Mucosa of descending colon (tissue), 3 donors: ENCODE measurements around the gene KLHL36. TPM values are rescaled to one million over a fixed set of nuclear protein-coding genes. Genes with fewer than 3 reads are reported as not detected.
A peak's percentile ranks its signal among the peaks of the same experiment; 100 is the strongest.

ENCODE experiments used
- ATAC-seq: fragments of 200-7000 bp; cut with Tn5 transposase; one replicate; pipeline ENCODE4 v1.9.1; 2020; ENCODE audit warnings: mild to moderate bottlenecking, moderate library complexity
- DNase-seq, 3 donors: peaks; one replicate each; pipeline ENCODE4 v3.0.0-alpha.2; 2020
- H3K36me3 ChIP-seq: fragments of 200-600 bp; one replicate; pipeline ENCODE4 v1.8.0; 2021; ENCODE audit warnings: low read depth, mild to moderate bottlenecking
- H3K4me1 ChIP-seq: fragments of 200-600 bp; one replicate; pipeline ENCODE4 v1.8.0; 2021; ENCODE audit warnings: low read depth, mild to moderate bottlenecking
- H3K4me3 ChIP-seq: fragments of 200-600 bp; one replicate; pipeline ENCODE4 v1.8.0; 2021; ENCODE audit warnings: mild to moderate bottlenecking
- H3K9me3 ChIP-seq: fragments of 200-600 bp; one replicate; pipeline ENCODE4 v1.8.0; 2021; ENCODE audit warnings: mild to moderate bottlenecking
- intact Hi-C, 2 donors: fragments of 100-400 bp; cut with DNase I in 1 of 2; cut with micrococcal nuclease in 1 of 2; formaldehyde crosslinking; loops; one replicate each; pipeline versions ENCODE4 v1.11.0 to v1.11.1; 2022; cut with DNase I, micrococcal nuclease
- total RNA-seq, 3 donors: library from RNA; stranded (reverse); fragmentation: NEBNext Ultra II Directional in 2 of 3; extraction: Animal tissue kit (Norgen Biotek cat#: 25700) in 2 of 3; gene quantifications; one replicate each; pipeline versions ENCODE4 v1.2.1 to v1.2.4, GENCODE V29; 2021 to 2023
- TF ChIP-seq, protein P1 (sequence below): fragments of 200-600 bp; IDR thresholded peaks from one replicate; pipeline ENCODE4 v1.8.0; 2022; ENCODE audit warnings: antibody characterized with exemption, mild to moderate bottlenecking
- donor health status: DM: no; HTN: no; CAD: no; lungs with moderate emphysema.
- donor health status: DM: no; HTN: no; CAD: no.
- donor health status: DM: no; HTN: yes; CAD: no.

KLHL36 gene
- total RNA-seq, 3 donors from 2014 or later, result 47.5 to 60.3 (median 59.2) TPM

- TF ChIP-seq, protein P1, sequence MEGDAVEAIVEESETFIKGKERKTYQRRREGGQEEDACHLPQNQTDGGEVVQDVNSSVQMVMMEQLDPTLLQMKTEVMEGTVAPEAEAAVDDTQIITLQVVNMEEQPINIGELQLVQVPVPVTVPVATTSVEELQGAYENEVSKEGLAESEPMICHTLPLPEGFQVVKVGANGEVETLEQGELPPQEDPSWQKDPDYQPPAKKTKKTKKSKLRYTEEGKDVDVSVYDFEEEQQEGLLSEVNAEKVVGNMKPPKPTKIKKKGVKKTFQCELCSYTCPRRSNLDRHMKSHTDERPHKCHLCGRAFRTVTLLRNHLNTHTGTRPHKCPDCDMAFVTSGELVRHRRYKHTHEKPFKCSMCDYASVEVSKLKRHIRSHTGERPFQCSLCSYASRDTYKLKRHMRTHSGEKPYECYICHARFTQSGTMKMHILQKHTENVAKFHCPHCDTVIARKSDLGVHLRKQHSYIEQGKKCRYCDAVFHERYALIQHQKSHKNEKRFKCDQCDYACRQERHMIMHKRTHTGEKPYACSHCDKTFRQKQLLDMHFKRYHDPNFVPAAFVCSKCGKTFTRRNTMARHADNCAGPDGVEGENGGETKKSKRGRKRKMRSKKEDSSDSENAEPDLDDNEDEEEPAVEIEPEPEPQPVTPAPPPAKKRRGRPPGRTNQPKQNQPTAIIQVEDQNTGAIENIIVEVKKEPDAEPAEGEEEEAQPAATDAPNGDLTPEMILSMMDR, result no peak
- no peaks in the 10 kb centered on the region for H3K36me3 ChIP-seq
- H3K4me3 ChIP-seq, result no peak overlapping the region
- DNase-seq, result peak in 1 of 3 donors; percentile 58
- intact Hi-C loops, result no loop called here
- no peak for ATAC-seq
- no peaks in the 10 kb centered on the region for H3K9me3 ChIP-seq
- peaks cover 32% of the 10 kb centered on the region for H3K4me1 ChIP-seq
These were observed 55.9 kb downstream of the KLHL36 start for GRCh38 chr16:84704253-84704652.

GRCh38 chr16:84706856-84707255, 58.5 kb downstream of the KLHL36 start:
- TF ChIP-seq, protein P1, result no peak
- intact Hi-C loops, result no loop called here
- H3K9me3 ChIP-seq, result no peaks in the 10 kb centered on the region
- no peaks in the 10 kb centered on the region for H3K36me3 ChIP-seq
- no peak for ATAC-seq
- DNase-seq, result no peak
- no peak overlapping the region for H3K4me3 ChIP-seq
- H3K4me1 ChIP-seq, result peaks cover 29% of the 10 kb centered on the region

- H3K4me1 ChIP-seq, result peaks cover 12% of the 10 kb centered on the region
- no peak for DNase-seq
- H3K9me3 ChIP-seq, result no peaks in the 10 kb centered on the region
- no peak overlapping the region for H3K4me3 ChIP-seq
- ATAC-seq, result no peak
- no peaks in the 10 kb centered on the region for H3K36me3 ChIP-seq
- intact Hi-C loops, result no loop called here
- TF ChIP-seq, protein P1, result no peak
These were observed 61.3 kb downstream of the KLHL36 start for GRCh38 chr16:84709609-84710008.

GRCh38 chr16:84710686-84711085, 62.4 kb downstream of the KLHL36 start:
- H3K9me3 ChIP-seq, result no peaks in the 10 kb centered on the region
- TF ChIP-seq, protein P1, result no peak
- ATAC-seq (no peak), DNase-seq (no peak)
- H3K4me3 ChIP-seq, result no peak overlapping the region
- intact Hi-C loops, result no loop called here
- peaks cover 4% of the 10 kb centered on the region for H3K4me1 ChIP-seq
- no peaks in the 10 kb centered on the region for H3K36me3 ChIP-seq

Other genes starting within 250 kb of the KLHL36 start
- gene MEAK7, start 143.9 kb upstream of the KLHL36 start, total RNA-seq, result 10 to 100 TPM; 18.4 to 23.9 (median 22.2) TPM
- gene COTL1, start 30.4 kb upstream of the KLHL36 start, total RNA-seq, result 100 to 1,000 TPM in 1 of 3 donors, 10 to 100 TPM in 2; 52.8 to 120 (median 56.8) TPM
- gene USP10, start 51.5 kb downstream of the KLHL36 start, total RNA-seq, result 10 to 100 TPM; 65.1 to 76.9 (median 72.4) TPM
- gene CRISPLD2, start 171.5 kb downstream of the KLHL36 start, total RNA-seq, result 100 to 1,000 TPM in 1 of 3 donors, 10 to 100 TPM in 2; 10.5 to 114 (median 38.7) TPM